Measurements from ENCODE around the gene F12. TPM values are rescaled to one million over a fixed set of nuclear protein-coding genes. Genes with fewer than 3 reads are reported as not detected.

The F12 gene
- total RNA-seq, 2 donors from 2014 or later, result 0.27 to 0.39 TPM

GRCh38 chr5:177448244-177448950, 39.0 kb upstream of the F12 start:
- no peak for DNase-seq
- intact Hi-C loops (cut with DNase I), result no loop called here
- ATAC-seq, result peak in 1 of 2 donors; percentile 9

GRCh38 chr5:177447611-177448243, 38.4 kb upstream of the F12 start:
- ATAC-seq (peak; percentile 27 to 73), DNase-seq (peak; percentile 70)
- intact Hi-C loops (cut with DNase I), result no loop called here

GRCh38 chr5:177447066-177447610, 37.8 kb upstream of the F12 start:
- intact Hi-C loops (cut with DNase I), result no loop called here
- ATAC-seq, result peak; percentile 7 to 33
- no peak for DNase-seq

- intact Hi-C loops (cut with DNase I), result no loop called here
- peak; percentile 70 for DNase-seq
These were observed 37.1 kb upstream of the F12 start, which contains the start of gene PRR7 for GRCh38 chr5:177446200-177447065. TSS of gene PRR7 (plus strand) at chr5:177446814. CDS start at chr5:177455068, 8,254 bp downstream.

GRCh38 chr5:177445917-177446199, 36.5 kb upstream of the F12 start:
- DNase-seq, result no peak
- intact Hi-C loops (cut with DNase I), result no loop called here
- no peak for ATAC-seq

More at GRCh38 chr5:177446200-177447065, 37.1 kb upstream of the F12 start, which contains the start of gene PRR7:
- ATAC-seq, result peak; percentile 56 to 74

- intact Hi-C loops (cut with DNase I), result no loop called here
- ATAC-seq (no peak), DNase-seq (no peak)
These were observed 35.9 kb upstream of the F12 start for GRCh38 chr5:177445052-177445916.

- intact Hi-C loops (cut with DNase I), result no loop called here
- DNase-seq (no peak), ATAC-seq (no peak)
These were observed 35.0 kb upstream of the F12 start for GRCh38 chr5:177444106-177445051.

GRCh38 chr5:177443144-177443983, 34.0 kb upstream of the F12 start:
- intact Hi-C loops (cut with DNase I), result no loop called here
- DNase-seq (no peak), ATAC-seq (no peak)

GRCh38 chr5:177442066-177442826, 32.9 kb upstream of the F12 start:
- intact Hi-C loops (cut with DNase I), result no loop called here
- ATAC-seq (no peak), DNase-seq (no peak)

GRCh38 chr5:177440990-177441780, 31.8 kb upstream of the F12 start:
- ATAC-seq (no peak), DNase-seq (no peak)
- intact Hi-C loops (cut with DNase I), result no loop called here

- ATAC-seq (no peak), DNase-seq (no peak)
- intact Hi-C loops (cut with DNase I), result no loop called here
These were observed 31.0 kb upstream of the F12 start for GRCh38 chr5:177440211-177440989.

GRCh38 chr5:177439518-177440053, 30.2 kb upstream of the F12 start:
- no peak for DNase-seq
- ATAC-seq, result no peak
- intact Hi-C loops (cut with DNase I), result no loop called here

GRCh38 chr5:177438468-177438867, 29.1 kb upstream of the F12 start:
- no peak for ATAC-seq
- intact Hi-C loops (cut with DNase I), result no loop called here
- no peak for DNase-seq

GRCh38 chr5:177437623-177438022, 28.3 kb upstream of the F12 start:
- ATAC-seq (no peak), DNase-seq (no peak)
- intact Hi-C loops (cut with DNase I), result no loop called here

Measured in left cardiac atrium (tissue), 4 donors.